ENCODE data around the gene GARIN5A.

Gene GARIN5A

GRCh38 chr19:50432221-50433028, 44.2 kb downstream of the GARIN5A start, which contains the start of gene MYBPC2:
MYBPC2 (plus strand) TSS chr19:50432892; CDS start chr19:50432954, 62 bp downstream.
- no peak for DNase-seq

- DNase-seq = peak; percentile 87 to 90
Measured at GRCh38 chr19:50431343-50432220, 45.1 kb downstream of the GARIN5A start.

GRCh38 chr19:50430888-50431342, 45.7 kb downstream of the GARIN5A start:
- no peak for DNase-seq

- DNase-seq = no peak
Measured at GRCh38 chr19:50428772-50429463, 47.7 kb downstream of the GARIN5A start.

- DNase-seq = peak; percentile 40 to 58
Measured at GRCh38 chr19:50427997-50428425, 48.6 kb downstream of the GARIN5A start.

- no peak for DNase-seq
Measured at GRCh38 chr19:50427318-50427925, 49.2 kb downstream of the GARIN5A start.

DNA sequence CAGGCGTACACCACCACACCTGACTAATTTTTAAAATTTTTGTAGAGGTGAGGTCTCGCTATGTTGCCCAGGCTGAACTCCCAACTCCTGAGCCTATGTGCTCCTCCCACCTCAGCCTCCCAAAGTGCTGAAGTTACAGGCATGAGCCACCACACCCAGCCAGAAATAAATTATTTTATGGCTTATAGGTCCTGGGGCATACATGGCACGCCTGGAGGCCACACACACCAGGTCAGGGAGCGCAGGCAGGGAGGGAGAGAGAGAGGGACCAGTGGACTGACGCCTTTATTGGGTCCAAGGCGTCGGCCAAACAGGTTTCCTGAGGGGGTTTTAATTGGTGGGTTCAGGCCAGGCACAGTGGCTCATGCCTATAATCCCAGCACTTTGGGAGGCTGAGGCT, 51.1 kb downstream of the GARIN5A start:
- no peak for DNase-seq

DNA sequence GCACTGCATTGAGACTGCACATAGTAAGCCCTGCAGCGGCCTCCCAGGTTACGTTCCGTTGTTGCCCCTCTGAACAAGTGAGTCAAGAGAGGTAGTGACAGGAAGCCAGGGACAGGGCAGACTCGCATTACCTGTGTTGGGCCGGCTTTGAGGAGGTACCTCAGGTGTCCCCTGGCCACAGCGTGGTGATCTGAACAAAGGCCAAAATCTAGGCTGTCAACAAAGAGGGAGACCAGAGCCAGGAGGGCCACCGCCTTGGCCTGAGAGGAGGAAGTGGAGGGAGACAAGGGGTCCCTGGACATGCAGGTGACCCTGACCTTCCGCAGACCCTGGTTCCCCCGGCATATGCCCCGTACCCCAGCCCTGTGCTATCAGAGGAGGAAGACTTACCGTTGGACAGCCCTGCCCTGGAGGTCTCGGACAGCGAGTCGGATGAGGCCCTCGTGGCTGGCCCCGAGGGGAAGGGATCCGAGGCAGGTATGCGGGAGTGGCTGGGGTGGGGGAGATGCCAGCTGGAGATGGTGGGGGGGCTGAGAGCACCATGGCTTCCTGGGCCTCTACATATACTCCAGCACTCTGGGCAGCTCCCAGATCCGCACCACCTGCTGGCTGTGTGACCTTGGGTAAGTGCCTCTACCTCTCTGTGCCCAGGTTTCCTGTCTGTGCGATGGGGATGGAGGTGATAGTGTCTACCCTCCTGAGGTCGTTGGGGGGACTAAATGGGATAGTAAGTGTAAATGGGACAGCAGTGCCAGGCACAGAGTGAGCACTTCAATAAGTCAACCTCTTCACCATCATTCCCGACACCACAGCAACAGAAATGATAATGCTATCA, 53.2 kb downstream of the GARIN5A start:
- no peak for DNase-seq

DNA sequence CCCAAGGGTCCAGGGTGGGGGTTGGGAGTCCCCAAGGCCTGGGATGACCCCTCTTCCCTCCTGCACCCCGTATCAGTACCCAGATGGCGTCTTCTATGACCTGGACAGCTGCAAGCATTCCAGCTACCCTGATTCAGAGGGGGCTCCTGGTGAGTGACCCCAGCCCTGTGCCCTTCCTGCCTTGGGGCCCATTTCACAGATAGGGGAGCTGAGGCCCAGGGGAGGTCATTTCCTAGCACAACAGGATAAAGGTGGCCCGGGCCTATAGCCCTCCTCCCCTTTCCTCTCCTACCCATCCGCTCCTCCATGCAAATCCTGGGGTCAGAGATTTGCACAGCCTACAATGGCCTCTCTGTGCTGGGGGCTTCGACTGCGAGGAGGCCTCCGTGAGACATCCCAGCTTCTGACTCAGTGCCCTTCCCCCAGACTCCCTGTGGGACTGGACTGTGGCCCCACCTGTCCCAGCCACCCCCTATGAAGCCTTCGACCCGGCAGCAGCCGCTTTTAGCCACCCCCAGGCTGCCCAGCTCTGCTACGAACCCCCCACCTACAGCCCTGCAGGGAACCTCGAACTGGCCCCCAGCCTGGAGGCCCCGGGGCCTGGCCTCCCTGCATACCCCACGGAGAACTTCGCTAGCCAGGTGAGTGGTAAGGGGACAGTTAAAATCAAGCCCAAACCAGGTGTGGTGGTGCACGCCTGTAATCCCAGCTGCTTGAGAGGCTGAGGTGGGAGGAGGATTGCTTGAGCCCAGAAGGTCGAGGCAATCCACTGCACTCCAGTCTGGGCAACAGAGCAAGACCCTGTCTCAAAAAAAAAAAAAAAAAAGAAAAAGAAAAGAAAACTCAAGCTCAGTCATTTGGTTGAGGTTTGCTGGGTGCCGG, 54.0 kb downstream of the GARIN5A start:
- no peak for DNase-seq

DNA sequence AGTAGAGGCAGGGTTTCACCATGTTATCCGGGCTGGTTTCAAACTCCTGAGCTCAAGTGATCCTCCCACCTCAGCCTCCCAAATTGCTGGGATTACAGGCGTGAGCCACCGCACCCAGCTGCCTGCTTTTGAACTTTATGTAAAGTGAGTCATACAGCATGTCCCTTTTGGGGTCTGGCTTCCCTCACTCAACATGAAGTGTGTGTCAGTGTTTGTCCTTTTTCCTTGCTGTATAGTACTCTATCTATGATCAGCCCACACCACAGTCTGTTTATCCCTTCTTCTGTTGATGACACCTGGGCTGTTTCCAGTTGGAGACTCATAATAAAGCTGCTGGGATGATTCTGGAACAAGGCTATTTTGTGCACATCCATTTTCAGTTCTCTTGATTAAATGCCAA, 55.8 kb downstream of the GARIN5A start:
- no peak for DNase-seq

DNA sequence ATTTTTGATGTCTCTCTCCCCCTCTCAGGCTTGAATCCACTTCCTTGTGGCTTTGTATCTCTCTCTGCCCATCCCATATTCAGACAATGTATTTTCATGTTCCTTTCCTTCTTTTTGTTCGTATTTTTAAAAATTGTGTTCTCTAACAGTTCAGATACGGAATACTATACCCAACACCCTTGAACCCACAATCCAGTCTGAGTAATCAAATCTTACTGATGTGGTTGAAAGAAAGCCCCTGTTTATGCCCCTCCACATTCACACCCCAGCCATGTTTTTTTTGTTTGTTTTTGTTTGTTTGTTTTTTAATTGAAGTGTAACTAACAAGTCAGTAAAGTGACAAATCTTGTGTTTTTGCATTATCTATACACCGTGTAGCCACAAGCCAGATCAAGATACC, 56.5 kb downstream of the GARIN5A start:
- DNase-seq = no peak

- no peak for DNase-seq
Measured at GRCh38 chr19:50419580-50420035, 57.0 kb downstream of the GARIN5A start.

- DNase-seq = no peak
Measured at GRCh38 chr19:50419022-50419579, 57.5 kb downstream of the GARIN5A start.

- DNase-seq = no peak
Measured at GRCh38 chr19:50418176-50419021, 58.2 kb downstream of the GARIN5A start, which contains the start of gene SPIB. SPIB (plus strand) TSS chr19:50418938; CDS start chr19:50418963, 25 bp downstream.

GRCh38 chr19:50417111-50418081, 59.3 kb downstream of the GARIN5A start:
- no peak for DNase-seq

Measured in activated CD4-positive, alpha-beta T cell treated with anti-CD3 and anti-CD28 coated beads, Interleukin-2, amount 50 U/mL, for 48 hours (primary cell).